Left colon (tissue), 2 donors: Measurements from ENCODE around the gene SNRPB. TPM values are rescaled to one million over a fixed set of nuclear protein-coding genes. Genes with fewer than 3 reads are reported as not detected.

Source experiments
- ATAC-seq: fragments of 200-7000 bp; cut with Tn5 transposase; one replicate; pipeline ENCODE4 v1.9.1; 2020; ENCODE audit warnings: mild to moderate bottlenecking, moderate library complexity
- DNase-seq, 2 donors: peaks; one replicate each; pipeline ENCODE4 v3.0.0-alpha.2; 2020
- intact Hi-C, 2 donors: fragments of 100-400 bp; cut with DNase I in 1 of 2; cut with micrococcal nuclease in 1 of 2; formaldehyde crosslinking; loops; one replicate each; pipeline versions ENCODE4 v1.11.2 to v1.14.0; 2022; cut with DNase I, micrococcal nuclease
- total RNA-seq, 2 donors: library from RNA; stranded (reverse); fragmentation: NEBNext Ultra II Directional; extraction: Animal tissue kit (Norgen Biotek cat#: 25700); gene quantifications; one replicate each; pipeline ENCODE4 v1.2.1, GENCODE V29; 2021
- donor health status: DM: no; HTN: no; CAD: no.
- donor health status: DM: yes; HTN: yes; CAD: no.

SNRPB gene
- total RNA-seq, 2 donors from 2014 or later: 104 to 120 TPM

DNA sequence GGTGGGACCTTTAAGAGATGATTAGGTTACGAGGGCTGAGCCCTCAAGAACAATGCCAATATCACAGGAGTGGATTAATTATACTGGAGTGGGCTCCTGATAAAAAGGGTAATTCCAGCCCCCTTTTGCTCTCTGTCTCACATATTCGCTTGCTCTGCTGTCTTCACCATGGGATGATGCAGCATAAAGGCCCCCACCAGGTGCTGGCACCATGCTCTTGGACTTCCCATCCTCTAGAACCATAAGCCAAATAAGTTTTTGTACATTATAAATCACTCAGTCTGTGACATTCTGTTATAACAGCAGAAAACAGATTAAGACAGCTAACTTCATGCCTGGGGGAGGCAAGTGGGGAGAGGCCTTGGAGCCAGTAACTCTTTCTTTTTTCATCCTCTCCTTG, 9.8 kb upstream of the SNRPB start:
- ATAC-seq: no peak
- no peak for DNase-seq
- intact Hi-C loops: no loop called here

DNA sequence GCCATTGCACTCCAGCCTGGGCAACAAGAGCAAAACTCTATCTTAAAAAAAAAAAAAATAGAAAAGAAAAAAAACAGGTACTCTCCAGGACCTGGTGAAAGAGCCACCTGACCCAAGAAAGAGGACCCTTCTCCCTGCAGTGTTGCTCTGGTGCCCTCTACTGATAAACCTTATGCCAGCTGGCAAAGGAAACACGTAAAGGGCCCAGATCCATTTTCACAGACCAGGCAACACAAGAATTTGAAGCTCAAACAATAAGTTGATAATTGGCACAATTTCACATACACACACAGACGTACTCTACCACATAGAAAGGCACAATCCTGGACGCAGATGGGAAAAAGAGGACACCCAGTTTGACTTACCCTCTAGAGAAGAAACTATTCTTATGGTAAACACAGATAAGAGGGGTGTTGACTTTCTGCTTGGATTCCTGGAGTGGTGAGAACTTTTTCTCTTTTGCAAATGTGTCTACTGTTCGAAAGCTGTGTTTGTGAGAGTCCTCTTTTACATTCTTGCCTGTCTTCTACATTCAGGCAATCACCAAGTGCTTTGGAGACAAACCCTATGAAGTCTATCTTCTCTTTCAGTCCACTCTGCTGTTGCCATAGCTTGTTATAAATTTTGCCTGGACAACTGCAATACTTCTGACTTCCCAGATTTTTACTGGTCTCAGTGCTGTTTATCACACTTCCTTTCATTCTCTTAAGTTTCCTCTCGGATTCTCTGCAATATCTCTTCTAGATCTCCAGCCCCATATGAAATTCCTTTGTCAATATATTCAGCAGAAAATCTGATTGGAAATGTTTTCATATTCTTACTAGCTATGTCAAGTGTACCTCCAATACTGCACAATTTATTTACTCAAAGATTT, 6.4 kb upstream of the SNRPB start:
- DNase-seq (no peak), ATAC-seq (no peak)
- intact Hi-C loops: no loop called here

DNA sequence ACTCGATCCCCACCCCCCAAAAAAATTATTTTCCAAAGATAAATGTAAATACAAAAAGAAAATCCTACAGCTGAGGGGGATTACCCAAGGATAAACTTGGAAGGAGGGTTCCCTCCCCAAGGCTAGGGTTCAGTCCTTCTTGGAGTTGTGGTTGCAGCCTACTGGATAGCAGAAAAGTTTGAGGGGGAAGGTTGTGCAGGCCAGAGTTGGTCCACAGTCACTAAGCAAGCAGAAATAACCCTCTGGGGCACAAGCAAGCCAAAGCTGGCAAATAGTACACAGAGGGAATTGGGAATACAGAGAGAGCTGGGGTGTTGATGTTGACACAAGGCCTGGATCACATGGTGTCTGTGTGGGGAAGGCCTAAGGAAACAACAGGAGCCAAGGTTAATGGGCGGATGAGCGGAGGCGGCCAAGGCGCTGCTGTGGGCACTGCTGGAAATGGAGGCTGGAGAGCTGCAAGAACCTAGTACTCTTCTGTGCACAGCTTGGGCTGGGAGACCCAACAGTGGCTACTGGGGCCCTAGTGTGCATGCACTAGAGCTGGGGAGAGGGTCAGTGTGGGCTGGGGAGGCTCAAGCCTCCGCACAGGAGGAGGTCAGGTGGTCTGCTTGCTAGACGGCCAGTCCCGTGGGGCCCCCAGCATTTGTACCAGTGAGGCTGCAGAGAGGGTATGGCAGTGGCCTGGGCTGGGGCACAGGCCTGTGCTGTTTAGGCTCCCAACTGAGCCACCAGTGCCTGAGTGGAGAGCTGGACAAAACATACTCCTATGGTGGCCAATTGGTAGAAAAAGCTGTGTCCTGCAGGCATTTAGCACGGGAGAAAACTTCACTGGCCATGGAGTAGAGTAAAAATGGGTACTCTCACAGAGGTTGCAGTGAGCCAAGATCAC, 5.5 kb upstream of the SNRPB start:
- no peak for DNase-seq
- intact Hi-C loops: no loop called here
- ATAC-seq: no peak

DNA sequence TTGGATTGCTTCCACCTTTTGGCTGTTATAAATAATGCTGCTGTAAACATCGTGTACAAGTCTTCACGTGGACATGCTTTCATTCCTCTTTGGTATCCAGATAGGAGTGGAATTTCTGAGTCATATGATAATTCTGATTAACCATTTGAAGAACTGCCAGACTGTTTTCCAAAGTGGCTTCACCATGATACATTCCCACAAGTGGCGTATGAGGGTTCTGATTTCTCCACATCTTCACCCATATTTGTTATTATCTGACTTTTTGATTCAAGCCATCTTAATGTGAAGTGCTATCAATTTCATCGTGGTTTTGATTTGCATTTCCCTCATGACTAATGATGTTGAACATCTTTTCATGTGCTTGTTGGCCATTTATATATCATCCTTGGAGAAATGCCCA, 2.9 kb upstream of the SNRPB start:
- intact Hi-C loops: no loop called here
- ATAC-seq (no peak), DNase-seq (no peak)

DNA sequence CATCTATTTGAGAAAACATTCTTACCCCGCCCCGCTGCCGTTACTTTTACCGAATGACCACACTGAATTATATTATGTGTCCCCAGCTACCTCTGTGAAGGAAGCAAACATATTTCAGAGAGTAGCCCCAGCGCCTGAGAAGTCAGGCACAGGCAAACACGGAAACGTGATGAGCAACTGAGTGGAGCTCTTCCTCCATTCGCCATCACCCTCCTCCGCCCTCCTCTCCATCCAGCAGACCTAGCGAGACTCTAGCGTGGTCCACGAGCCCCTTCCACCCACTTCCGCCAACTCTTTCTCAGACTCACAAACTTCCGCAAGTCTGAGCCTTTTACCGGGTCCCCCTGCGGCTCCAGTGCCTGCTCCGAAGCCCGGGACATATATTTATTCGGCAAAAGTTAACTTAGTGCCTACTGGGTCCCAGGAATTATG, 582 bp downstream of the SNRPB start:
- intact Hi-C loops: loop anchor here in 1 of 2 donors (5.0 kb wide), 1 partner anchor 47 kb away; no protein-coding TSS in a partner anchor
- DNase-seq (peak; percentile 44 to 46), ATAC-seq (peak; percentile 62)

DNA sequence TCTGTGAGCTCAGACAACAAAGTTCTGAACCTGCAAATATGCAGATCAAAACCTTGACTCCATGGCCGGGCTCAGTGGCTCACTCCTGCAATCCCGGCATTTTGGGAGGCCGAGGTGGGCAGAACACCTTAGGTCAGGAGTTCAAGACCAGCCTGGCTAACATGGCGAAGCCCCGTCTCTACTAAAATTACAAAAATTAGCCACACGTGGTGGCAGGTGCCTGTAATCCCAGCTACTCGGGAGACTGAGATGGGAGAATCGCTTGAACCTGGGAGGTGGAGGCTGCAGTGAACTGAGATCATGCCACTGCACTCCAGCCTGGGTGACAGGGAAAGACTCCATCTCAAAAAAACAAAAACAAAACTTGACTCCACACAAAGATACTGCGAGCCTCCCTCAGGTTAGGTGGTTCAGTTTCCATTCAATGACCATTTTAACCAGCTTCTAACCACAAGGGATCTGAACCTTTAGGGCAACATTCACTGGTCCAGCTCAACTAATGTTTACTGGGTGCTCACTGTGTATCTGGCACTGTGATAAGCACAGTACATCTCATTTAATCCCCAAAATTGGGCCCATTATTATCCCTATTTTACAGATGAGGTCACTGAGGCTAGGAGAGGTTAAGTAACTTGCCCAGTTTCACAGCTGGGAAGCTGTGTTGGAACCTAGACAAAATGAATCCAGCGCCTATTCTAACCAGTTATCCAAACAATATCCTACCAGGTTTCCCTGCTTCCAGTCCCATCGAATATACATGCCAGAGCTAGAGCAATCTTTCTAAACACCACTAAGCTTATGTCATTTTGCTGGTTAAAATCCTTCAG, 1.8 kb downstream of the SNRPB start:
- no peak for DNase-seq
- no peak for ATAC-seq
- intact Hi-C loops: loop anchor here in 1 of 2 donors (5.0 kb wide), 1 partner anchor 49 kb away; no protein-coding TSS in a partner anchor

DNA sequence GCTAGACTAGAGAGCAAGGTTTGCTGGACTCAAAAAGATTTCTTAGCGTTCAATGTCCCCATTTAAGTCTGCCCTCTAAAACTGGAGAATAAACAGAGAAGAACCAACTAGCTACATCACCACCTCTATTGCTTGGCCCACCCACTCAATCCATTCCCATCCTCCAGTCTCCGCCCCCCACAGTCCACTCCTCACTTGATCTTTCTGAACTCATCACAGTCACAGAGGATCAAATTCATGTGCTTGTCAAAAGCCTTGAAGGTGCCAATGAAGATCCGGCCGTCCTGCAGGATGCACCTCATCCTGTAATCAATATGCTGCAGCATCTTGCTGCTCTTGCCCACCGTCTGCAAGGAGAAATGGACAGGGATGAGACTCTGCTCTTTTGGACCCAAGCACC, 3.2 kb downstream of the SNRPB start:
- DNase-seq (no peak), ATAC-seq (no peak)
- intact Hi-C loops: loop anchor here in 1 of 2 donors (5.0 kb wide), 1 partner anchor 50 kb away; no protein-coding TSS in a partner anchor

DNA sequence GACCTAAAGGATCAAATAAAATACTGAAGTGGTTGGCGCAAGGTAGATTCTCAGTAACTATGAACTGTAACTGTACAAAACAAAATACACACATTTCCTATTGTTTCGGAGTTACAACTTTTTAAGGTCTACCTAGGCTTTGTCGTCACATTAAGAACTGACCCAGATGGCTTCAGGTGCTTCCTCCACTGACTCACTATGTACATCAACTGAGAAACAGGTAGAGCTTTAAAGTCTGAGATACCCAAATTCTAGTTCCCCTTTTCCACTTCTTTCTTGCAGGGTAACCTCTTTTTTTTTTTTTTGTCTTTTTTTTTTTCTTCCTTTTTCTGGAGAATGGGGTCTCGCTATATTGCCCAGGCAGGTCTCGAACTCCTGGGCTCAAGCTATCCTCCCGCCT, 5.5 kb downstream of the SNRPB start:
- intact Hi-C loops: loop anchor here in 1 of 2 donors (5.0 kb wide), 1 partner anchor 52 kb away; no protein-coding TSS in a partner anchor
- DNase-seq: no peak
- no peak for ATAC-seq

DNA sequence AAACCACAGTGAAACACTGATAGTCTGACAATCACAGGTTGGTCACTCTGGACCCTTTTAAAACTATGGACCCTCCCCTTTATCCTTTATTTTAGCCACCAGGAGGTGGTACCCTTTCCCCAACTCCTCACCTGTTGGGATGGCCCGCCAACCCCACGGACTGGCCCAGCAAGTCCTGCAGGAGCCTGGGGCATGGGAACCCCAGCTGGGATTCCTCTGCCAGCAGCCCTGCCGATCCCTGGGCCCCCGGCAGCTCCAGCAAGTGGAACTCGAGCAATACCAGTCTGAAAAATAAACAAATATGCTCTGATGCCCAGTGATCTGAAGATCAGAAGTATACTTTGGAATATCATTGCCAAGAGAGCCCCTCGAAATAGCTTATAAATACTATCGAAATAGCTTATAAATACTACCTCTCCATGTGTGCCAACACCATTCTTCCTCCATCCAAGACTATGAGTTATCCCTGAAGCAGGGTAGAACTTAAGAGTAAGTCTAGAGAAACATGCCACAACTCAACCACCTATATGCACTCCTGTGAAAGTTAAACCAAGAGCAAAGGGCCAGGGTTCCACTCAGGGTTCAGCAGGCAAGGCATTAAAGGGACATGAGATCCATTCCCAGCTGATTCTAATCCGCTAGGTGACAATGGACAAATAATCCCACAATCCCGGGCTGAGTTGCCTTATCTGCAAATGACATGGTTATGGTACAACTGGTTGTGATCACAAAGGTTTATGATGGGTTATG, 6.8 kb downstream of the SNRPB start:
- peak; percentile 80 for ATAC-seq
- no peak for DNase-seq
- intact Hi-C loops: no loop called here

DNA sequence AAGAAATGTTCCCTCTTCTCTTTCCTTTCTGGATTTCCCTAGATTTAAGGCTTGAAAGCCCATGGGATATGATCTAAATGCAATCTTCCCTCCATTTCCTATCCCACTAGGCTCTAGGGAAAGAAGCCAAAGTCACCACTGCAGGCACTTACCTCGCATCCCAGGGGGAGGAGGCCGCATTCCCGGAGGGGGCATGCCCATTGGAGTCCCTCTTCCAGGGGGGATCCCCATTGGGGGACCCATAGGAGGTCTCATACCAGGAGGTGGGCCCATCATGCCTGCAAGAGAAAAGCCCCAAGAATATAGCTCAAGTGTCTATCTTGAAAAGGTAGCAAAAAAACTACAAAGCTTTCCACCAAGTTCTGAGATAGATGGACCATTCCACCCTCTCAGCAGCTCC, 8.1 kb downstream of the SNRPB start:
- intact Hi-C loops: no loop called here
- ATAC-seq (no peak), DNase-seq (no peak)

DNA sequence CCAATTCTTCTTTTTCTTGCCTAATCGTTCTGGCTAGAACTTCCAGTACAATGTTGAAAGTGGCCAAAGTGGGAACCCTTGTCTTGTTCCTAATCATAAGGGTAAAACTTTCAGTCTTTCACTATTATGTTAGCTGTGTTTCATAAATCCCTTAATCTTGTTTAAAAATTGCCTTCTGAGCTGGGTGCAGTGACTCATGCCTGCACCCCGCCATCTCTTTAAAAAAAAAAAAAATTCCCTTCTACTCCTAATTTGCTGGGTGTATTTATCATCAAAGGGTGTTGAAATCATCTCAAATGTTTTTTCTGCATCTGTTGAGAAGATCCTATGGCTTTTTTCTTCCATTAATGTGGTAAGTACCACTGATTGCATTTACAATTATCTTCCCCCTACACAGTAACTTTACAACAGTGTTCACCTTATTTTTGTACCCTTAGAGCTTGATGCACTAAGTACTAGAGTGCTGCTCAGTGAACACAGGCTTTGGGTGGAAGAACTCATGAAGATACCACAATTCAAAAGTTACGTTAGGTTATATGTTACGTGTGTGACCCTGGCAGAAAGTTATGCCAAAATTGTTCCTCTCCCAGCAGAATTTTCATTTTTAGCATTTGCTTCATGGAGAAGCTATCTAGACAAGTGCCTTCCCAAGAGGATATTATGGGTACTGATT, 9.7 kb downstream of the SNRPB start:
- ATAC-seq (no peak), DNase-seq (no peak)
- intact Hi-C loops: no loop called here

DNA sequence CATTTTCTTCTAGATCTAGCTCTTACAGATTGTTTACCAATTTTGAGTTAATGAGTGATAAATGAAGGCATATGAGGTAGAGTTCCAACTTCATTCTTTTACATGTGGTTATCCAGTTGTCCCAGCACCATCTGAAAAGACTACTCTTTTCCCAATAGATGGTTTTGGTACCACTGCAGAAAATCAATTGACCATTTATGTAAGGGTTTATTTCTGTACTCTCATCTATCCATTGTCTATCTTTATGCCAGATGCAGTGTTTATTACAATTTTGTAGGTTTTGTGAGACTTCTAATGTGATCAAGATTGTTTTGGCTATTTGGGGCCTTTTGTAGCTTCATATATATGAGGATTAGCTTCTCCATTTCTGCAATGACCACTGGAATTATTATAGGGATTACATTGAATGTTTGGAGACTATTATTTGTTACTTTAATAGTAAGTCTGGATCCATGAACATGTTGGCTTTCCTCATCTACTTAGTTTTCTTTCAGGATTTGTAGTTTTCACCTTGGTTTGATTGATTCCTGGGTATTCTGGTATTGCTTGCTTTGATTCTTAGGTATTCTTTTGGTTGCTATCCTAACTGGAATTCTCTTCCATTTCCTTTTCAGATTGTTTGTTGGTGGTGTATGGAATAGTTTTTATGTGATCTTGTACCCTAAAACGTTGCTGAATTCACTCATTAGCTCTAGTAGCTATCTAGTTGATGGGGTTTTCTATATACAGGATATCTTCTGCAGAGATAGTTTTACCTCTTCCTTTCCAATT, 10.4 kb downstream of the SNRPB start:
- intact Hi-C loops: no loop called here
- DNase-seq (no peak), ATAC-seq (no peak)

DNA sequence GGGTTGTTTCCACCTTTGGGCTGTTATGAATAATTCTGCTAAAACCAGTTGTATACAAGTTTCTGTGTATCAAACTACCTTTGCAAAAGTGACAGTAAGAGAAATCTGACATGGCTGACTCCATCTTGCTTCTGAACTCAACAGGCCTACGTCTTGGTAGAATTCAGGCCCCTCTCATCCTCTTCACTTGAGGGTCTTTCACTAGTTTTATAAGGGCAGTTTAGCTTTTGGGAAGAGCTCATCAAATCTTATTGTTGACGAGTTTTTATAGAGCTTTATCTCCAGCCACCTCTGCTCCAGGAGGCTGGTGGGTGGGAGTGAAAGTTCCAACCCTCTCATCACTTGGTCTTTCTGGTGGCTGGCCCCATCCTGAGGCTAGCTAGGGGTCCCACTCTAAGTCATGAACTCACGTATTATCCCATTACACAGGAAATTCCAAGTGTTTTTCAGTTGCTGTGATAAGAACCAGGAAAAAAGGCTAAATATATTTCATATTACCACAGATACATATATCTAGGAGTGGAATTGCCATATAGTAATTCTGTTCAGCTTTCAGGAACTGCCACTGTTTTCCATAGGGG, 11.6 kb downstream of the SNRPB start:
- ATAC-seq: no peak
- no peak for DNase-seq
- intact Hi-C loops: no loop called here

DNA sequence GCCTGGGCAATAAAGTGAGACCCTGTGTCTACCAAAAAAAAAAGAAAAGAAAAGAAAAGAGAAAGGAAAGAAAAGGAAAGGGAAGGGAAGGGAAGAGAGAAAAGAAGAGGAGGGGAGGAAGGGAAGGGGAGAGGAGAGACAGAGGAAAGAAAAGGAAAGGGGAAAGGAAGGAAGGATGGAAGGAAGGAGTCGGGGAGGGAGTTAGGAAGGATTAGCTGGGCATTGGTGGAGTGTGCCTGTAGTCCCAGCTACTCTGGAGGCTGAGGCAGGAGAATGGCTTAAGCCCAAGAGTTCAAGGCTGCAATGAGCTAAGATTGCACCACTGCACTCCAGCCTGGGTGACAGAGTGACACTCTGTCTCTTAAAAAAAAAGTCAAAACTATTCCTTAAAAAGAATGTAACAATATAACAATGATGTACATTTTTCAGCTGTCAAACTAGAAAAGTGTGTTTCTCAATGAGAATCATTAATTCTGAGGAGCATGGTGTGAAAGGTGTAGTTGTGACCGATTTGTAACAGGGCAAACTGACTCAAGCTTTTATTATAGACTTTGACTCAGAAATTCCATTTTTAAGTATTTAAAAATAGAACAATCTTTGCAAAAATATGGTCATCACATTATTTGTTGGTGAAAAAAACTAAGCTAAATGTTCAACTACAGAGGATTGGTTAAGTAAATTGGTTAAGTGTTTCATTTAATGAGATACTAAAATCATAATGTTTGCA, 14.7 kb downstream of the SNRPB start:
- no peak for DNase-seq
- intact Hi-C loops: no loop called here
- ATAC-seq: no peak

DNA sequence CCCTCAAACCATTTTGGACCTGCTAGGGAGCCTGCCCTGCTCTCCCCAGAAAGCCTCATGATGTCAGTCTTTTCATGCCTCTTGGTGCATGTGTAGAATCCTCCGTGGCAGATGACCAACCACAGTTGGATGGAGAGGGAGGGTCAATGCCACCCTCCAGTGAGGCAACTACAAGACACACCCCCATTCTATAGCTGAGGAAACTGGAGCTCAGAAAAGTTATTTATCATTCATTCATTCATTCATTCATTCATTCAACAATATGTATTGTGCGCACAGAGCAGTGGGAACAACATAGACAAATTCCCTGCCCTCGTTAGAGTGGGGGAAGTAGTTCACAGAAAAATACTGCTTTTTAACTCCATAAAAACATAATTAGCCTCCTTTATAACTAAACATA, 16.8 kb downstream of the SNRPB start:
- ATAC-seq (no peak), DNase-seq (no peak)
- intact Hi-C loops: no loop called here
